H1 (cell line): Measurements from ENCODE around the gene DNASE1. TPM values are rescaled to one million over a fixed set of nuclear protein-coding genes. Genes with fewer than 3 reads are reported as not detected.

Experiments
- CTCF ChIA-PET: fragments of 300-600 bp; sonication (Branson Sonifier 250); formaldehyde crosslinking; loops from one replicate; lab custom pipeline; 2021; ENCODE audit not compliant: partially characterized antibody; lab: Charles Lee
- POLR2A ChIA-PET: fragments of 300-600 bp; sonication (Branson Sonifier 250); formaldehyde crosslinking; loops from one replicate; lab custom pipeline; 2021; ENCODE audit warnings: inconsistent platforms; ENCODE audit not compliant: partially characterized antibody; lab: Charles Lee
- DNase-seq, 2 experiments: peaks; one replicate each; pipeline versions ENCODE4 v3.0.0 to v3.0.0-alpha.2; 2010 to 2022; ENCODE audit warnings: low spot score in 2 of 2, low read depth in 1 of 2, mixed read lengths in 1 of 2
- FAIRE-seq: peaks from 2 replicates; lab custom pipeline; 2011; peaks lifted over from hg19 to GRCh38; lab: Jason Lieb, UNC
- H2AFZ ChIP-seq: 2 replicates; pipeline ENCODE4 v1.8.1; 2012; ENCODE audit warnings: low read length, inconsistent platforms
- H2AK5ac ChIP-seq: 2 replicates; pipeline ENCODE4 v1.6.1; 2013; ENCODE audit warnings: low read depth, low read length
- H2BK120ac ChIP-seq: replicated peaks from 2 replicates; pipeline ENCODE3; 2013; ENCODE audit warnings: low read depth, low read length, inconsistent platforms
- H2BK12ac ChIP-seq: 2 replicates; pipeline ENCODE4 v1.6.1; 2013; ENCODE audit warnings: low read depth, low read length
- H2BK15ac ChIP-seq: 2 replicates; pipeline ENCODE4 v1.6.1; 2013; ENCODE audit warnings: low read length
- H2BK20ac ChIP-seq: 2 replicates; pipeline ENCODE4 v1.6.1; 2013; ENCODE audit warnings: low read length
- H2BK5ac ChIP-seq: 2 replicates; pipeline ENCODE4 v1.6.1; 2013; ENCODE audit warnings: low read depth, low read length
- H3K14ac ChIP-seq: 2 replicates; pipeline ENCODE4 v1.6.1; 2013; ENCODE audit warnings: inconsistent platforms; ENCODE audit not compliant: insufficient read length
- H3K18ac ChIP-seq: 2 replicates; pipeline ENCODE4 v1.6.1; 2013; ENCODE audit warnings: low read length; ENCODE audit errors: extremely low read depth
- H3K23ac ChIP-seq: 2 replicates; pipeline ENCODE4 v1.6.1; 2013; ENCODE audit warnings: inconsistent platforms; ENCODE audit not compliant: insufficient read length
- H3K23me2 ChIP-seq: 2 replicates; pipeline ENCODE4 v1.6.1; 2013; ENCODE audit warnings: low read depth, low read length
- H3K27ac ChIP-seq: 2 replicates; pipeline ENCODE4 v1.6.1; 2011; ENCODE audit warnings: low read depth, low read length, inconsistent platforms
- H3K27me3 ChIP-seq, 4 experiments: replicated peaks in 1 of 4; 1 replicate in 1 of 4; 2 replicates in 3 of 4; pipeline versions ENCODE4 v1.6.1 to v1.8.1; 2011 to 2013; ENCODE audit warnings: low read length in 3 of 4, mild to moderate bottlenecking in 3 of 4, inconsistent platforms in 2 of 4, mixed read lengths in 2 of 4, moderate library complexity in 1 of 4; ENCODE audit not compliant: control insufficient read depth in 3 of 4, insufficient read depth in 3 of 4; ENCODE audit errors: extremely low read depth in 1 of 4
- H3K36me3 ChIP-seq, 4 experiments: 2 replicates each; pipeline versions ENCODE4 v1.6.1 to v1.8.1; 2011 to 2013; ENCODE audit warnings: mild to moderate bottlenecking in 4 of 4, low read length in 3 of 4, moderate library complexity in 2 of 4, control low read depth in 1 of 4, inconsistent platforms in 1 of 4; ENCODE audit not compliant: insufficient read depth in 4 of 4, control insufficient read depth in 2 of 4
- H3K4ac ChIP-seq: replicated peaks from 2 replicates; pipeline ENCODE3; 2013; ENCODE audit warnings: low read length, low read depth, mixed read lengths, inconsistent platforms; ENCODE audit not compliant: insufficient read length
- H3K4me1 ChIP-seq, 4 experiments: replicated peaks in 1 of 4; 1 replicate in 1 of 4; 2 replicates in 3 of 4; pipeline versions ENCODE4 v1.6.1 to v1.8.1; 2011 to 2013; ENCODE audit warnings: low read length in 3 of 4, inconsistent platforms in 2 of 4, mixed read lengths in 1 of 4; ENCODE audit not compliant: insufficient read depth in 4 of 4, control insufficient read depth in 3 of 4
- H3K4me2 ChIP-seq, 2 experiments: 2 replicates each; pipeline versions ENCODE4 v1.6.1 to v1.8.1; 2011 to 2013; ENCODE audit warnings: low read depth in 2 of 2, low read length in 2 of 2, control low read depth in 1 of 2, inconsistent platforms in 1 of 2, mild to moderate bottlenecking in 1 of 2; ENCODE audit not compliant: insufficient read depth in 1 of 2
- H3K4me3 ChIP-seq, 4 experiments: fragments of 200-600, 300-600 bp in 1 of 4; sonication (generic), shearing (Covaris generic), sonication (Bioruptor Twin) in 1 of 4; 2 replicates each; pipeline versions ENCODE4 v1.5.1 to v1.8.1; 2011 to 2016; ENCODE audit warnings: low read length in 4 of 4, low read depth in 3 of 4, control low read depth in 2 of 4, inconsistent platforms in 2 of 4, mild to moderate bottlenecking in 2 of 4, mixed read lengths in 1 of 4, moderate library complexity in 1 of 4; ENCODE audit not compliant: insufficient read depth in 2 of 4; ENCODE audit errors: extremely low read depth in 1 of 4
- H3K56ac ChIP-seq: replicated peaks from 2 replicates; pipeline ENCODE3; 2013; ENCODE audit warnings: low read depth, mild to moderate bottlenecking, mixed read lengths, low read length, inconsistent platforms; ENCODE audit not compliant: insufficient read length
- H3K79me1 ChIP-seq: 2 replicates; pipeline ENCODE4 v1.6.1; 2013; ENCODE audit warnings: low read depth, low read length, control low read depth
- H3K79me2 ChIP-seq, 2 experiments: 2 replicates each; pipeline versions ENCODE4 v1.6.1 to v1.8.1; 2012 to 2013; ENCODE audit warnings: low read length in 2 of 2, mild to moderate bottlenecking in 2 of 2, inconsistent platforms in 1 of 2; ENCODE audit not compliant: insufficient read depth in 2 of 2, control insufficient read depth in 1 of 2
- H3K9ac ChIP-seq, 4 experiments: replicated peaks in 1 of 4; 1 replicate in 1 of 4; 2 replicates in 3 of 4; pipeline versions ENCODE4 v1.6.1 to v1.8.1; 2011 to 2013; ENCODE audit warnings: low read depth in 3 of 4, low read length in 3 of 4, control low read depth in 2 of 4, mild to moderate bottlenecking in 2 of 4, moderate library complexity in 2 of 4, inconsistent platforms in 1 of 4; ENCODE audit errors: extremely low read depth in 1 of 4
- H3K9me3 ChIP-seq, 2 experiments: 2 replicates each; pipeline versions ENCODE4 v1.6.1 to v1.8.1; 2012 to 2013; ENCODE audit warnings: mild to moderate bottlenecking in 2 of 2, moderate library complexity in 2 of 2, control low read depth in 1 of 2, inconsistent platforms in 1 of 2, low read depth in 1 of 2, low read length in 1 of 2, mixed read lengths in 1 of 2; ENCODE audit not compliant: insufficient read depth in 2 of 2
- H4K20me1 ChIP-seq, 2 experiments: replicated peaks in 1 of 2; 2 replicates each; pipeline versions ENCODE3 to v1.8.1; 2011 to 2013; ENCODE audit warnings: inconsistent platforms in 2 of 2, low read length in 2 of 2, mild to moderate bottlenecking in 1 of 2; ENCODE audit not compliant: insufficient read depth in 2 of 2, control insufficient read depth in 1 of 2
- H4K5ac ChIP-seq: 2 replicates; pipeline ENCODE4 v1.6.1; 2013; ENCODE audit warnings: low read length, low read depth, mixed read lengths, inconsistent platforms; ENCODE audit not compliant: insufficient read length
- H4K8ac ChIP-seq: 2 replicates; pipeline ENCODE4 v1.8.0; 2013; ENCODE audit warnings: mild to moderate bottlenecking, moderate library complexity, low read length, inconsistent platforms; ENCODE audit not compliant: insufficient read depth; ENCODE audit errors: extremely low read depth
- H4K91ac ChIP-seq: replicated peaks from 2 replicates; pipeline ENCODE3; 2013; ENCODE audit warnings: low read length, mixed read lengths, inconsistent platforms; ENCODE audit not compliant: insufficient read length
- CHD1 ChIP-seq: IDR thresholded peaks from 2 replicates; pipeline ENCODE4 v1.6.1; 2012; ENCODE audit warnings: low read depth, low read length, improper control_type of control experiment
- CTCF ChIP-seq, 3 experiments: IDR thresholded peaks; 1 replicate in 2 of 3; 2 replicates in 1 of 3; pipeline versions ENCODE4 v1.5.1 to v1.6.1; 2011; ENCODE audit warnings: low read length in 3 of 3, mild to moderate bottlenecking in 3 of 3, inconsistent platforms in 2 of 3, low read depth in 1 of 3, moderate library complexity in 1 of 3; ENCODE audit not compliant: insufficient read depth in 1 of 3; ENCODE audit errors: control extremely low read depth in 1 of 3
- KDM5A ChIP-seq: fragments of 200-600 bp; IDR thresholded peaks from 2 replicates; pipeline ENCODE4 v1.7.1; 2012; ENCODE audit warnings: mild to moderate bottlenecking, low read length, inconsistent platforms, mixed read lengths
- MAX ChIP-seq: IDR thresholded peaks from 2 replicates; pipeline ENCODE4 v1.6.1; 2012; ENCODE audit warnings: inconsistent platforms
- POLR2AphosphoS5 ChIP-seq: IDR thresholded peaks from 2 replicates; pipeline ENCODE4 v1.6.1; 2011; ENCODE audit warnings: low read depth, low read length
- POU5F1 ChIP-seq: IDR thresholded peaks from 2 replicates; pipeline ENCODE4 v1.6.1; 2011; ENCODE audit warnings: low read depth, mild to moderate bottlenecking, low read length, moderate library complexity
- SP4 ChIP-seq: IDR thresholded peaks from 2 replicates; pipeline ENCODE4 v1.6.1; 2012; ENCODE audit warnings: low read length, inconsistent platforms
- TCF12 ChIP-seq: IDR thresholded peaks from 2 replicates; pipeline ENCODE4 v1.6.1; 2011; ENCODE audit warnings: low read depth, mild to moderate bottlenecking, low read length
- ZNF274 ChIP-seq: IDR thresholded peaks from 2 replicates; pipeline ENCODE4 v1.7.0; 2012; ENCODE audit warnings: low read length, borderline replicate concordance; ENCODE audit errors: extremely low read depth
- WGBS, 2 experiments: shearing (Covaris generic) in 1 of 2; methylation state at CpG; one replicate each; pipeline versions ENCODE4 v1.1.6 to v1.1.7; 2013 to 2015; ENCODE audit warnings: low lambda C conversion rate in 2 of 2, mixed read lengths in 2 of 2, inconsistent platforms in 1 of 2, low coverage in 1 of 2, missing lambda C conversion rate in 1 of 2; ENCODE audit not compliant: insufficient replicate concordance in 2 of 2, insufficient coverage in 1 of 2, insufficient read length in 1 of 2; ENCODE audit errors: extremely low coverage in 1 of 2, missing lambda C conversion rate in 1 of 2; 5-methylcytosine and 5-hydroxymethylcytosine counted together
- polyA plus RNA-seq, 7 experiments: library from polyadenylated mRNA; depleted of rRNA in 3 of 7; stranded (reverse) in 5 of 7; unstranded in 2 of 7; fragments of >200 nt in 5 of 7; fragments of 200-250 nt in 2 of 7; gene quantifications; 1 replicate in 5 of 7; 2 replicates in 1 of 7; 4 replicates in 1 of 7; pipeline versions ENCODE4 v1.2.1 to v1.2.3, GENCODE V29; 2011 to 2013; ENCODE audit warnings: missing spikeins in 2 of 7, mixed read lengths in 2 of 7
- total RNA-seq: library from RNA; stranded (reverse); fragmentation: NEBNext Ultra II Directional; extraction: Animal tissue kit (Norgen Biotek cat#: 25700); gene quantifications from 2 replicates; pipeline ENCODE4 v1.2.1, GENCODE V29; 2021

DNASE1 gene
- total and polyA plus RNA-seq, 2 of the 8 experiments (the other 6 are each of a cell fraction or from before 2014, with no cell fraction given): 11.5 to 16.7 TPM

- Histone ChIP-seq H4K8ac (no peak overlapping the region), H4K5ac (no peak overlapping the region), H3K4me3 (no peak overlapping the region), H3K27ac (no peak overlapping the region), H2BK12ac (no peak overlapping the region), H3K18ac (no peak overlapping the region), H3K9me3 (no peaks in the 10 kb centered on the region), H3K27me3 (no peaks in the 10 kb centered on the region), H3K4ac (no peak overlapping the region), H3K4me2 (no peak overlapping the region), H3K23me2 (no peaks in the 10 kb centered on the region), H3K79me1 (peaks cover 6% of the 10 kb centered on the region; the same call in 1 of the 2 replicates), H3K36me3 (peaks cover 33 to 75% (median 50%) of the 10 kb centered on the region in 4 experiments), H3K14ac (no peak overlapping the region), H2BK5ac (no peak overlapping the region), H2BK15ac (no peak overlapping the region), H3K9ac (no peak overlapping the region), H4K91ac (no peak overlapping the region), H2BK120ac (no peak overlapping the region), H2AFZ (no peak overlapping the region), H2BK20ac (no peak overlapping the region), H3K56ac (no peak overlapping the region), H4K20me1 (peaks cover 4 to 5% of the 10 kb centered on the region in 2 experiments), H2AK5ac (no peak overlapping the region), H3K79me2 (no peaks in the 10 kb centered on the region), H3K23ac (no peak overlapping the region), H3K4me1 (no peaks in the 10 kb centered on the region)
- DNase-seq (no peak), FAIRE-seq (no peak)
- TF ChIP-seq POU5F1 (no peak), ZNF274 (no peak), CHD1 (no peak), KDM5A (no peak), POLR2AphosphoS5 (0 out of 2 replicates have a peak, but pooled peaks have one; percentile 13), TCF12 (no peak), CTCF (IDR thresholded peaks at IDR 0.05; ENCODE audit: control extremely low read depth in 1 of 3, insufficient read depth in 1 of 3, low read depth in 1 of 3, low read length in 3 of 3) (no peak), MAX (no peak), SP4 (no peak)
- POLR2A ChIA-PET: interaction anchor here (0.8 to 1.9 kb wide), 4 partner anchors 9 to 71 kb away, joined by 3 to 8 read pairs (median 5); no protein-coding TSS in a partner anchor
- CTCF ChIA-PET: interaction anchor here (1.1 to 3.8 kb wide), 3 partner anchors 11 to 22 kb away, joined by 3 to 17 read pairs (median 4); no protein-coding TSS in a partner anchor
- WGBS, 2 experiments: 97% methylated on average over 17 of the region's 17 CpGs; no CpG with 5 or more reads in 1 of the 2 experiments
Measured at GRCh38 chr16:3662601-3663000, 8.1 kb downstream of the DNASE1 start.
